Measurements from ENCODE around the gene EIF4EBP2. TPM values are rescaled to one million over a fixed set of nuclear protein-coding genes. Genes with fewer than 3 reads are reported as not detected.

Gene EIF4EBP2
- total RNA-seq, 1 experiment from 2014 or later: 91.9 TPM

GRCh38 chr10:70461397-70462348 is 57.7 kb downstream of the EIF4EBP2 start:
- DNase-seq (ENCODE audit: low spot score): peak; percentile 59
- H3K9me3 ChIP-seq (ENCODE audit: low read depth, low read length, poor library complexity, severe bottlenecking): no peaks in the 10 kb centered on the region
- H3K36me3 ChIP-seq (ENCODE audit: insufficient read depth, low read length, poor library complexity, severe bottlenecking): no peaks in the 10 kb centered on the region
- H3K27ac ChIP-seq (ENCODE audit: low read depth, low read length, poor library complexity, severe bottlenecking): no peak overlapping the region
- no peak for TF ChIP-seq EZH2 (IDR thresholded peaks at IDR 0.05; ENCODE audit: borderline replicate concordance, low read depth, low read length, poor library complexity, severe bottlenecking)
- peak; percentile 71 for TF ChIP-seq CTCF (conservative IDR thresholded peaks at IDR 0.05; ENCODE audit: low read depth, low read length)
- POLR2A ChIA-PET (ENCODE audit: low non-redundant PET): no interaction called here
- intact Hi-C loops (cut with micrococcal nuclease; ENCODE audit: unreplicated experiment): loop anchor here (1.0 to 5.0 kb wide), 3 partner anchors 81 to 421 kb away; no protein-coding TSS in a partner anchor
- H3K4me3 ChIP-seq (ENCODE audit: low read depth, low read length, poor library complexity, severe bottlenecking): no peak overlapping the region
- BruUV-seq (replicated peaks): no TSS peak
- CTCF ChIA-PET: interaction anchor here (0.6 to 0.7 kb wide), 4 partner anchors 62 to 823 kb away, joined by 3 to 6 read pairs (median 4); partner anchors contain the start of gene SGPL1
- H3K4me1 ChIP-seq (ENCODE audit: insufficient read depth, low read length, poor library complexity, severe bottlenecking): peaks cover 20% of the 10 kb centered on the region
- no peaks in the 10 kb centered on the region for H3K27me3 ChIP-seq (replicated peaks; ENCODE audit: insufficient read depth, low read depth, low read length, poor library complexity)

GRCh38 chr10:70462349-70462984 is 58.5 kb downstream of the EIF4EBP2 start:
- POLR2A ChIA-PET (ENCODE audit: low non-redundant PET): no interaction called here
- Histone ChIP-seq H3K4me1 (ENCODE audit: insufficient read depth, low read length, poor library complexity, severe bottlenecking) (peaks cover 20% of the 10 kb centered on the region), H3K36me3 (ENCODE audit: insufficient read depth, low read length, poor library complexity, severe bottlenecking) (no peaks in the 10 kb centered on the region), H3K27ac (ENCODE audit: low read depth, low read length, poor library complexity, severe bottlenecking) (no peak overlapping the region), H3K9me3 (ENCODE audit: low read depth, low read length, poor library complexity, severe bottlenecking) (no peaks in the 10 kb centered on the region), H3K4me3 (ENCODE audit: low read depth, low read length, poor library complexity, severe bottlenecking) (no peak overlapping the region), H3K27me3 (replicated peaks; ENCODE audit: insufficient read depth, low read depth, low read length, poor library complexity) (no peaks in the 10 kb centered on the region)
- intact Hi-C loops (cut with micrococcal nuclease; ENCODE audit: unreplicated experiment): loop anchor here (5.0 kb wide), 2 partner anchors 80 to 420 kb away; no protein-coding TSS in a partner anchor
- DNase-seq (ENCODE audit: low spot score): peak; percentile 76
- CTCF ChIA-PET: interaction anchor here (0.6 to 0.7 kb wide), 2 partner anchors 241 to 822 kb away, joined by 3 read pairs; no protein-coding TSS in a partner anchor
- TF ChIP-seq CTCF (conservative IDR thresholded peaks at IDR 0.05; ENCODE audit: low read depth, low read length) (no peak), EZH2 (IDR thresholded peaks at IDR 0.05; ENCODE audit: borderline replicate concordance, low read depth, low read length, poor library complexity, severe bottlenecking) (no peak)
- no TSS peak for BruUV-seq (replicated peaks)

- no peaks in the 10 kb centered on the region for H3K27me3 ChIP-seq (replicated peaks; ENCODE audit: insufficient read depth, low read depth, low read length, poor library complexity)
- no peak overlapping the region for H3K27ac ChIP-seq (ENCODE audit: low read depth, low read length, poor library complexity, severe bottlenecking)
- TF ChIP-seq CTCF (conservative IDR thresholded peaks at IDR 0.05; ENCODE audit: low read depth, low read length) (no peak), EZH2 (IDR thresholded peaks at IDR 0.05; ENCODE audit: borderline replicate concordance, low read depth, low read length, poor library complexity, severe bottlenecking) (no peak)
- H3K9me3 ChIP-seq (ENCODE audit: low read depth, low read length, poor library complexity, severe bottlenecking): no peaks in the 10 kb centered on the region
- H3K4me3 ChIP-seq (ENCODE audit: low read depth, low read length, poor library complexity, severe bottlenecking): no peak overlapping the region
- ChIA-PET CTCF (no interaction called here), POLR2A (ENCODE audit: low non-redundant PET) (no interaction called here)
- DNase-seq (ENCODE audit: low spot score): no peak
- BruUV-seq (replicated peaks): no TSS peak
- peaks cover 10% of the 10 kb centered on the region for H3K4me1 ChIP-seq (ENCODE audit: insufficient read depth, low read length, poor library complexity, severe bottlenecking)
- no peaks in the 10 kb centered on the region for H3K36me3 ChIP-seq (ENCODE audit: insufficient read depth, low read length, poor library complexity, severe bottlenecking)
- intact Hi-C loops (cut with micrococcal nuclease; ENCODE audit: unreplicated experiment): no loop called here
Observed at GRCh38 chr10:70465278-70465677, 61.3 kb downstream of the EIF4EBP2 start.

All from A673 (cell line).